ENCODE data around the gene PPIL6.

GRCh38 chr6:109381061-109381746 is 59.2 kb downstream of the PPIL6 start:
- TF ChIP-seq CTCF (IDR thresholded peaks at IDR 0.05) = no peak
- TF ChIP-seq ESRRA (CRISPR knock-in tag; IDR thresholded peaks at IDR 0.05; ENCODE audit: borderline replicate concordance) = no peak
- TF ChIP-seq ERG (CRISPR knock-in tag; IDR thresholded peaks at IDR 0.05) = no peak
- no peak for TF ChIP-seq E2F1 (CRISPR knock-in tag; IDR thresholded peaks at IDR 0.05)
- no peak for TF ChIP-seq CBFB (CRISPR knock-in tag; IDR thresholded peaks at IDR 0.05; ENCODE audit: low read depth)
- TF ChIP-seq ZNF121 (CRISPR knock-in tag; IDR thresholded peaks at IDR 0.05) = no peak
- no peak for TF ChIP-seq ZNF281 (CRISPR knock-in tag; IDR thresholded peaks at IDR 0.05)
- no peak for TF ChIP-seq MAX (CRISPR knock-in tag; IDR thresholded peaks at IDR 0.05)
